Right lung (tissue), 5 donors: ENCODE data around the gene COL25A1. TPM values are rescaled to one million over a fixed set of nuclear protein-coding genes. Genes with fewer than 3 reads are reported as not detected.

Source experiments
- DNase-seq, 2 donors: peaks; one replicate each; pipeline ENCODE4 v3.0.0-alpha.2; 2013
- polyA plus RNA-seq, 5 donors: library from polyadenylated mRNA; unstranded; fragments of 120-200 nt; gene quantifications; one replicate each; pipeline versions ENCODE4 v1.2.1 to v1.2.3, GENCODE V29; 2013; ENCODE audit warnings: inconsistent platforms in 1 of 5, low replicate concordance in 1 of 5; ENCODE audit not compliant: insufficient read length in 5 of 5, insufficient read depth in 1 of 5

The COL25A1 gene
- polyA plus RNA-seq, 5 donors, result 1.3 to 2.6 (median 1.6) TPM

DNA sequence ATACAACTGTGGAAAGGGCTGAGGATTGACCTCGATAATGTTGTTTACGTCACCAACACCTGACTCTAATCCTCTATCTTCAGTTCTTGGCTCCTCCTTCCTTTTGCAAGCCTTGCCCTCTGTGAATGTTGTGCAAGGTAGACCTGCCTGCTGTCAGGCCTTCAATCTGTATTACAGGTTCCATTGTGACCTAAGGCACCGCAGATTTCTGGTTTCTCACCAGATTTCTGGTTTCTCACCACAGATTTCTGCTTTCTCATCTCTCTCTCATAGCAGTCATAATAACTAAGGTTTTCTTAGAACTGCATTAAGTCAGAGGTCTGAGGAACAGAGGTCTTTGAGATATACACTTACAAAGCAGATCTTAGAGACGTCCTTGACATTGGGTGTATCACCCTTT, 488.1 kb downstream of the COL25A1 start:
- DNase-seq, result no peak

DNA sequence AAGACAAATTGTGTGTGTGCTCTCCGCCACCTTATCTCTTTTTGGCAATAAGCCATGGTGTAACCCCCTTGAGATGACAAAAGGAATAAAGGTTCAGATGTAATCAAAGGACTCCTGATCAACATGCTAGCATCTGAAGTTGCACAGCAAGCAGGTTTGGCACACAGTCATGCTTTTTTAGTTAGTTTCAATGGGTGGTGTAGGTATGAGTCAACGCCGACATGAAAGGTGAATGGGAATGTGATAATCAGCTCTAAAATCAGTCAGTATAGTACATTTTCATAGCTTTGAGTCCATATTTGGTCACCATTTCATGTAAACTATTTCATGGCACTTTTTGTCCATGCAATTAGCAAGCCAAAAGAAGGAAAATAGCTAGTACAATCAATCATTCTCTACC, 489.2 kb downstream of the COL25A1 start:
- no peak for DNase-seq

DNA sequence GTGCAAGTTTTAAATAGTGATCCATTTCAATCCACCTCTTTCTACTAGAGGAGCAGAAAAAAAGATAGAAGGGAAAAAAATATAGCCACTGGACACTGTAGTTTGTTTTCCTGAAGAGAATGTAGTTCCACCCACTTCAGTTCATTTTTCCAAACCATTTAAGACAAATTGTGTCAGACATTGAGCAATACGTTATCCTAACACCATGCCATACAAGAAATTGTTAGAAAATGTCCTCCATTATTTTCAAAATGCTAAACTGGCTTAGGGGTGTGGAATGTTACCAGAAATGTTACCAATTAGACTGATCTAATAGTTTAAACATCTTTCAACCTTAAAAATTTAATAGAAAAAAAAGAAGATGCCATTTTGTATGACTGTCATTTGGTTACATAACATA, 491.0 kb downstream of the COL25A1 start:
- DNase-seq, result no peak

DNA sequence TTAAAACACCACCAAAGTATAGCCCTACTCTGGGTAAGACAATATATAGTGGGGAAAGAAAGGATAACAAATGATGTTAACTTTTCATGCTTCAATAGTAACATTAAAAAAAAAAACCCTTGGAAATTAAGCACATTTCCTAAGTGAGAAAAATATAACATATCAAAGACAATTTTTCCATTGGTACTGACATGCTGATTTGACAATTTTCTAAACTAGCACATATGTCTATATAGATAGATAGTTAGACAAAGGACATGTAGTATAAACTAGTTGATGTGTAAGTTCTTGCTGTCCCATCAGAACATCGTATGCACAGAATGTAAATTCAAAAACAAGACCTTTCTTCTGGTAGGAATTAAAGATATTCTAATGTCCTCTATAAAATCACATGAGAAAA, 492.4 kb downstream of the COL25A1 start:
- no peak for DNase-seq

DNA sequence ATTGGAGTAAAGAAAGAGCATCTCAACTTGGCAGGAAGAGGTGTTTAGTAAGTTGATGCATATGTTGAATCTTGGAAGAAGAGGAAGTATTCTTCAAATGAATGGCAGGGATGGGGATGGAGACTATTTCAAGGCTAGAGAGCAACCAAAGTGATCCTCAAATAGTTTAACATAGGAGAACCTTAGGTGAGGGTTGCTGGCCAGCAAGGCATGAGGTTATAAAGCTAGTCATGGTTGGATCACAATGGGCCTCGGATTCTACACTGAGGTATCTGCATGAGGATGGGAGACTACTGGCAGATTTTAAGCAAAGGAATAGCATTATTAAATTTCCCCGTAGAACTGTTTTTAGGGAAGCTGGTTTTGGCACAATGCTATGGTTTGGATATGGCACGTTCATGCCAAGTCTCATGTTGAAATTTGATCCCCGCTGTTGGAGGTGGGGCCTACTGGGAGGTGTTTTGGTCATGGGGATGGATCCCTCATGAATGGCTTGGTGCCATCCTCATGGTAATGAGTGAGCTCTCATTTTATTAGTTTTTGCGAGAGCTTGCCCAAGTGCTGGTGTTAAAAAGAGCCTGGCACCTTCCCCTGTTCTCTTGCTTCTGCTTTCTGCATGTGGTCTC, 497.7 kb downstream of the COL25A1 start:
- DNase-seq, result no peak

DNA sequence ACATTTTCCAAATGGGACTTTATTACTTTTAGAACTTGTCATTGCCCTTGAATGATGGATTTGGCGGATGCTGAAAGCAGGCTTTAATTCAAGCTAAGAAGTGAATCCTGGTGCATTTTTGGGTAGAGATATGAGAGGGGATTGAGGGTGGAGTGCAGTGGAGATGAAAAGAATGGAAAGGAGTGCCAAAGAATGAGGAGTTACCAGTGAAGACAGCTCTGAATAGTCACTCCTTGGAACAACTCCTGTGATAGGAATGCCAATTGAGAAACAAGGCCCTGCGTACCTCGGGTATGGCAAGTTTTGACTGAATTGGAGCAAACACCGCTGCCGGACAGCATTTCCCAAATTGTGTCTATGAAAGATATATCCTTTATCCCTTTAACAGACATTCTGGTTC, 503.2 kb downstream of the COL25A1 start:
- no peak for DNase-seq

DNA sequence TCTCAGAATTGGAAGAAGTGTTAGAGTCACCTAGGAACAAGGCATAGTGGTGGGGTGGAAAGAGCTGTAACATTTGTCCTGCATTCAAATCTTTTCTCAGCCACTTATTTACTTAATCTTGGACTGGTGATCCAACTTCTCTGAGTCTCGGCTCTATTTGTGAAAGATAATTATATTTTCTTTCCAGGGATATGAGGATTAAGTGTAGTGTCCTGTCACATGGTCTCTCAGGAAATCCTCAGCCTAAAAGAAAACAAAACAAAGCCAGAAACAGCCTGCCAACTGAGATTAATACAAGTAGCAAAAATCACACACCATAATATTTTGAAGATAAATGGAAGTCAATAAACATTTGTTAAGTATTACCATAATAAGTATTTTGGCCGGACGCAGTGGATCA, 506.3 kb downstream of the COL25A1 start:
- DNase-seq, result peak; percentile 16 to 23

DNA sequence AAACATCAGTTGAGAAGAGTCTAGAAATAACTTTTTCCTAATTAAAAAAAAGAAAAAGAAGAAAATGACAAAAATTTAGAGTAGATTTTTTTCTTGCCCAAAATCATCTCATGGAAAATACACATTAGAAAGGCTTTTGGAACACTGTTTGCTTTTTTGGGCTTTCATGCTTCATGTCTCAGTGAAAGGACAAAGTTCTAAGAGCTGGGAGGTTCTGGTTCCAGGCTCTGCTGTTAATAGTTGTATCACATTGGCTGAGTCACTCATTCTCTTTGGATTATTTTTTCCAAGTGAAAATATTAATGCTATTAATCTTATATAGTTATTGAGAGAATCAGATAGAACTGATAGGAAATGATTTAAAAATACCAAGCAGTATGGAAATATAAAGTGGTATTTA, 506.7 kb downstream of the COL25A1 start:
- no peak for DNase-seq

DNA sequence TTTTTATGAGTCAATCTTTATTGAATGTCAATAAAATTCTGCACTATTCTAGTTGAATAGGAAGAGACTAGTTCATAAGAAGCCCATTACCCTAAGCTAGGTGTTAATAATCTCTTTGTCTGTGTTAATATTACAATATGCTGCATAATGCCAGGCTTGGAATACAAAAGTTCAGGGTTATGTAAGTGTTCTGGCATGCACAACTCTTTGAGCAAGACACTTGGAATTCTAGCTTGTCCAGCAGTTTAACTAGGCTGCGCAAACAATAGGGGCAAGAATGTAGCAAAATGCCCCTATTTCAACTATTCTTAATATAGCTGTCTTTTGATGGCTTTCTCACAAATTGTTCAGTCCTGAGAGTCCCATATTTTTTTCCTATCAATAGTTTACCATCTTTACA, 508.3 kb downstream of the COL25A1 start:
- DNase-seq, result no peak

DNA sequence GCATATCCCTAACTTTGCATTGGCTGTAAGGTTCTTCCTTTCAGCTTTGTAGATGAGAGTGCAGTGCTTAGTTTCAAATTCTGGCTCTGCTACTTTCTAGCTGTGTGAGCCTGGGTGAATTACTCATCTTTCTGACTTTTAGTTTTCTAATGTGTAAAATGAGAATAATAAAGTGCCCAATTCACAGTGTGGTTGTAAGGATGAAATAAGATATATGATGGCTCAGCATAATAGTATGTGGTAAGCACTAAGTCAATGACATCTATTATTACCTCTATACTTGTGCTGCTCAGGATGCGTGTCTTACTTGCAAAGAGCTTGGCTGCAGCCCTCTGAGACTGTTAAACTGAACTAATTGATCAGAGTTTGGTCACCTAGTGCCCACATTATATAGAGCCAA, 509.0 kb downstream of the COL25A1 start:
- no peak for DNase-seq

DNA sequence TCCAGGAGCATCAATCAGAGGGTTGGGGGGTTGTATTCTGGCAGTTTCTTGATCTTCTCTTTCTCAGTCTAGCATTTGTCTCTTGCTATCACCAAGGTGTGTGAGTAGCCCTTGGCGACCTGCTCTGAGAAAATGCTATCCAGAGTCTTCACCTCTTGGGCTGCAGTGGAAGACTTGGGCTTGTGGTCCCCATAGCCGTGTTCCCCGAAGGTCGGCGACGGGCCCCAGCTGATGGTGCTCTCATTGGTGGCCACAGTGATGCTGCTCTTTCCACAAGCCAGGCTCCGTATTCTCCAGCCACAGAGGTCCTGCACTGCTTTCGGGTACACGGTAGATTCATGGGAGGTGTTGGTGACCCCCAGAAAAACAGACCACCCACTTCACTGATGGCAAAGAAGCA, 513.7 kb downstream of the COL25A1 start:
- no peak for DNase-seq

DNA sequence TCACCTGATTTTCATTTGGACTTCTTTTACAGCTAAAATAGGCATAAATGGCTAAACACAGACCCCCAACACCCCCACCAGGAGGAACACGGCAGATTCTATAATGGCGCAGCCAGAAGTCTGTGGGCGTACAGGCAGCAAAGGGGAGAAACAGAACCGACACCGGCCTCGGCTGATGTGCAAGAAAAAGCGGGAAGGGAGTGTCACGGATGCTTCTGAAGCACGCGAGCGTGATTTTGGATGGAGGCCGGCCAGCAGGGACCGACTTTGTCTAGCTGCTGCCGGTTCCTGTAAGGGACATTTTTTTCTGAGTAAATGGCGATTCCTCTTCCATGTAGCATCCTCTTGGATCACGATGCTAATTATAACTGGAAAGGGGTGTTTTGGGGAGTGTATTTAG, 514.7 kb downstream of the COL25A1 start:
- DNase-seq, result no peak

DNA sequence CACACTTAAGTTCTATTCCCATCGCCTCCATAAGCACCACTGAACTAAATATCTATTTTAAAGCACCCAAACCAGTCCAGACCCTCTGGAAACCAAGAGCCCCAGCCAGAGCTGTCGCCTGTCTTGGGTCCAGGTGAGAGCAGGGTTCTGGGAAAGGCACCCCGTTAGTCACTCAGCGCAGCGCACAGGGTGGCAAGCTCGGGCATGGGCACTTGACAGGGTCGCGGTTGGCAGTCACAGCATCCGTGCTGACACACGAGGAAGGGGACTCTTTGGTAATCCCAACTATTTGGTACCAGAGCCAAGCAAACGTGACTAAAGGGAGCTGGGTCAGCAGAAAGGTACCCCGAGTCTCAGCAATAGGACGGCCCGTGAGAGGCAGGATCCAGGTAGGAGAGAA, 515.4 kb downstream of the COL25A1 start:
- no peak for DNase-seq

DNA sequence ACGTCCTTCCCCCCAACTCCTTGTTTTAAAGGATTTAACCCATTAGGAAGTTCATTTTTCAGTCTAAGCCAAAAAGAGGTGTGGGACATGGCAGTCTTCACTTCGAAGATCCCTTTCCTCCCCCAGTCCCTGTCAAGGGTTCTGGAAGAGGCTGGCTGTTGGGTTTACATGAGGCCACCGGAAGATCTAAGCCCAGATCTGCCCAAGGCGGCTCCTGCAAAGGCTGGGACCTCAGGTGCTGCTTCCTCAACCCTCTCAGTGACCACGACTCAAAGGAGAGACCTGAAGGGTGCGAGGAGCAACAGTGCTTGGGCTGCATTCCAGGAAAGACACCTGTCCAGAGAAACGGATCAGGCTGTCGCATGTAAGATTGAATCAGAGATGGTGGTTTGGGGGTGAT, 516.1 kb downstream of the COL25A1 start:
- DNase-seq, result no peak

DNA sequence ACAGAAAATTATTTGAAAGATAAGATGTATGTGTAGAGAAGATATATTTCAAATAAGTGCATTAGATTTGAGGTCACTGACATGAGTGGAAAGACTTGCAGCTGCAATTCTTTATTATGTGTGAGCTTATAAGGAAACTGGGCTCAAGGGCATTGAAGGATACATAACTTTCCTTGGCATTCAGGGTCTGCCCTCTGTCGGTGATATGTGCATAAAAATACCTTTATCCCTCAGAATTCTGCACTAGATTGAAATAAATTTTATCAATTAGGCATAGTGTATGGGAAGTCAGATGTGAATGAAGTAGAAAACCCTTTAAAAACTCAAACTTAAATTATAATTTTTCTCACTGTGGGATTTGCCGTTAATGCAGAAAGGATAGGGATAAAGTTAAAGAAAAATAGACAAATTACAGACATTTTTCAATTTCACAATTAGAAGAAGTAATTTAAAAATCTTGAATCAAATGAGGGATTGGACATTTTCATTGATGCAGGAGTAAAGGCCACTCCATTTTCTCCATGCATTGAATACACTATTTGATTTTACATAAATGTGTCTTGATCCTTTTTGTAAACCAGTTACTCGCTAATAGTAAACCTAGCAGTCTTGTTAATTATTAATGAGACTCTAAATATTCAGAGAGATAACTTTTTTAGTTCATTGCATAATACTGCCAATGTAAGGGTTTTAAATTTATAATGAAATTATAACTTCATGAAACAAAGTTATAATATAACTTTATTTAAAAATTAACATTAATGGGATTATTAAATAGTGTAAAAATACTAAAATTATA, 518.6 kb downstream of the COL25A1 start:
- DNase-seq, result no peak

DNA sequence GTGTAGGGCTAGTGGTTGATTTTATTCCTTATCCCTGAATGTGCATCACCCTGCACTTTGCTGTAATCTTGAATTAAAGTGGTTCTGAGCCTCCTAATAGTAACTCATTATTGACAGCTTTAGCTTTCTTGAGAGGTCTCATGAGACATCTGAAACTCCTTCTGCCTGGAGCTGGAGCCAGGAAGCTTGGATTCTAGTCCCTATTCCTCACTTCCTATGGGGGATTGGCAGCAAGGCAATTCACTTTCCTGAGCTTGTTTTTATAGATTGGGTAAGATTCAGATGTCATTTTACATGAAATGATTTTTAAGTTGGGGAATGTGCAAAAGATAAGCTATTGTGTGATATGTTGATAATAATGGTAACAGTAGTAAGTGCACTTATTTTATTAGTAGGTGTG, 522.5 kb downstream of the COL25A1 start:
- DNase-seq, result no peak

DNA sequence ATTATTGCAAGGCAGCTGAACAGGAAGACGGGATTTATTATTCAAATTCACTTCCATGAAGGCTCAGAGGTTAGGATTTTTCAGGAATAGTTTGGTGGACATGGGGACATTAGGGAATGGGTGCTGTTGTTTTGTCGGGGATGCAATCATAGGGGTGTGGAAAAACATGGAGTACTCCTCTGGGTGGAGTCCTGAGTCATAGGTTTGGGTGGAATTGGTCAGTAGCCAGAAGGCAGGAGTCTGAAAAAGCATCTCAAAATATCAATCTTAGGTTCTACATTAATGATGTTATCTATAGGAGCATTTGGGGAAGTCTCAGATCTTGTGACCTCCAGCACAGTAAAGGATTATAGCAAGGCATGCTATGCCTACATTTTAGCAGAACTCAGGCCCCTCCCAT, 525.1 kb downstream of the COL25A1 start:
- DNase-seq, result no peak

DNA sequence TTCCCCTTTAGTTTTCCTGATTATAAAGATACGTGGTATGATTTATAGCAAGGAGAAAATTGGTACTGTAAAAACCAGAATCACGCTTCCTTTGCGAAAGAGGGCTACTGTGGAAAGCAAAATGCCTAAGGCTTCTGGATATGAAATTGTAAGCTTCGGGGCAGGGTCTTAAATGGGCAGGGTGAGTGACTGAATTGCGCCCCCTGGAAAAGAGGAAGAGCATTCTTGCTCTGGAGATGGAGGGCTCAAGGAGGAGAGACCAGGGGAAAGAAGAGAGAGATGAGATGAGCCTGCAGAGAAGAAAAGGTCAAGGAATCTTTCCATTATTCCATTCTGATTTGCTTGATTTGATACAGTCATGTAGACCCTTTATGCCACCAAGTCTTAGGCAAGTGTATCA, 526.5 kb downstream of the COL25A1 start:
- no peak for DNase-seq

DNA sequence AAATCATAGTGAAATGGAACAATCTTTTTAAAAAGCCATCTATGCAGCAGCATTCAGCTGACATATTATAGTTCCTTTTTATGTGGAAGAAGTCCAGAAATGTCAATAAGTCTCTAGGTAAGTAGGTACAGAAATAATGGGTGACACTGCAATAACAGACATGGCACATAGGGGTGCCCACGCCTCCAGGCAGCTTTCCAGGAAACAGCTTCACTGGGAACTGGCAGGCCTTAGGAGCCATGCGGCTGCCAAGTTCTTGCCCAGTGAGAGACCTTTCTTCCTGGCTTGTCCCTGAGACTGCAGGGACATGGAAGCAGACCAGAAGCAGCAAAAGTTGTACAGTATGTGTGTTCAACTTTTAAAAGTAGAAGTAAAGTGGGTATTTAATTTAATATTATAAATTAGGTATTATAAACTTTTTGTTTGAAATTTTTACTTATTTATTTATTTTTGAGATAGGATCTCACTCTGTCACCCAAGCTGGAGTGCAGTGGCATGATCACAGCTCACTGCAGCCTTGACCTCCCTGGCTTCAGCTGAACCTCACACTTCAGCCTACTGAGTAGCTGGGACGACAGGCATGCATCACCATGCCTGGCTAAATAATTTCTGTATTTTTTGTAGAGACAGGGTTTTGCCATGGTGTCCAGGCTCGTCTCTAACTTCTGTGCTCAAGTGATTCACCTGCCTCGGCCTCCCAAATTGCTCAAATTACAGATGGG, 527.5 kb downstream of the COL25A1 start:
- DNase-seq, result no peak

DNA sequence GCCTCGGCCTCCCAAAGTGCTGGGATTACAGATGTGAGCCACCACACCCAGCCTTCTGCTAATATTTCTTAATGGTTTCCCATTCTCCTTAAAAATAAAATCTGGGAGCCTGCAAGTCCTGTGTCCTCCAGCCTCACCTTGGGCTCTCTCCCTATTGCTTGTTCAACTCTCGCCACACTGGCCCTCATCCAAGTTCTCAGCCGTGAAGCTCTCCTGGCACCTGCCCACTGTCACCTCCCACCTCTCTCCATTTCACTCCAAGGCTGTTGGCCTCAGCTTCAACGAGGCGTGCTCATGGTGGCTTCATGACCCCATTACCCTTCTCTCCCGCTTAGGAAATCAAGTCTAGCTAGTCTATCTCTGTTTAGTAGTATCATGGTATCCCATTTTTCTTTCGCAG, 530.1 kb downstream of the COL25A1 start:
- no peak for DNase-seq

DNA sequence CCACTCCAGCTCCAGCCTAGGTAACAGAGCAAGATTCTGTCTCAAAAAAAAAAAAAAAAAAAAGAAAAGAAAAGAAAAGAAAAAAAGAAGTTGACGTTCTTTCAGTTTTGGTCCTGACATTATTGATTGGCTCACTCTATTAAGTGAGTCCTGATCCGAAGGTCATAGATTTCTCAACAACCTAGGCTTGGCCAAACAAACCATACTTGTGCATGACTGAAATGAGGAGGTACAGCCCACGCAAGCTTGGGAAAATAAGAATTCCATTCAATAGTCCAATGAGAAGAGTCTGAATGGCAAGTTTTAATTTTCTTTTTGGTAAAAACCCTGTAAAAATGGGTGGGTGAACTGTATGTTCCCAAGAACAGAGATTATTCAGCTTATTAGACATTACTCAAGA, 536.4 kb downstream of the COL25A1 start:
- DNase-seq, result no peak

DNA sequence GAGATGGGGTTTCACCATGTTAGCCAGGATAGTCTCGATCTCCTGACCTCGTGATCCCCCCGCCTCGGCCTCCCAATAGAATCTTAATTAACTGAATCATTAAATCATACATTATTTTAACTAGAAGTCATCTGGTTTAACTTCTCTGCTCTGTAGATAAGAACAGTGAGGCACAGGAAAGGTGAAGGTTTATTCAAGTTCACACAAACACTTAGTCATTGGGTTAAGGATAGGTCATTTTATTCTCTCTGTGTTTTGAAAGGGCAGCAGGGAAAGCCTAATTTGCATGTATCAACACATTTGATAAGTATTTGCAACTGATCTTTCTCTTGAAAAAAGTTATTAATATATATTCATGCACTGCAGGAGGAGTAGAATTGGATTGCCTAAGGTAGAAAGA, 538.5 kb downstream of the COL25A1 start:
- DNase-seq, result no peak

DNA sequence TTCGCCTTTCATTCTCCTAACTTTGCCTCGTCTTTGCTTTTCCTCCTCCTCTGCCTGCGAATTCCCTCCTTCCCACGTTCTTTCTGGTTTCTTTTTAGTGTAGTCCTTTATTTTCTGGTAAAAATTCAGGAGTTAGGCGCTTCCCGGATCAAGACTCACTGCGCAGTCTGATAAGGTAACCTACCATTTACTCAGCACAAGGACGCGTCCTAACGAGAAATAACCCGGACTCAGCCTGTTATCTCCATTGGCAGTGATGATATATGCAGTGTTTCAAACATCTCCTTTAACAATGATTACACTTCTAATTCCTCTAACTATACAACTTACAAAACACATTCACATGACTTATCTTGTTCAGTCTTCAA, 539.2 kb downstream of the COL25A1 start:
- peak in 1 of 2 donors; percentile 6 for DNase-seq
